ENCODE measurements around the gene SLC6A18.

The SLC6A18 gene

DNA sequence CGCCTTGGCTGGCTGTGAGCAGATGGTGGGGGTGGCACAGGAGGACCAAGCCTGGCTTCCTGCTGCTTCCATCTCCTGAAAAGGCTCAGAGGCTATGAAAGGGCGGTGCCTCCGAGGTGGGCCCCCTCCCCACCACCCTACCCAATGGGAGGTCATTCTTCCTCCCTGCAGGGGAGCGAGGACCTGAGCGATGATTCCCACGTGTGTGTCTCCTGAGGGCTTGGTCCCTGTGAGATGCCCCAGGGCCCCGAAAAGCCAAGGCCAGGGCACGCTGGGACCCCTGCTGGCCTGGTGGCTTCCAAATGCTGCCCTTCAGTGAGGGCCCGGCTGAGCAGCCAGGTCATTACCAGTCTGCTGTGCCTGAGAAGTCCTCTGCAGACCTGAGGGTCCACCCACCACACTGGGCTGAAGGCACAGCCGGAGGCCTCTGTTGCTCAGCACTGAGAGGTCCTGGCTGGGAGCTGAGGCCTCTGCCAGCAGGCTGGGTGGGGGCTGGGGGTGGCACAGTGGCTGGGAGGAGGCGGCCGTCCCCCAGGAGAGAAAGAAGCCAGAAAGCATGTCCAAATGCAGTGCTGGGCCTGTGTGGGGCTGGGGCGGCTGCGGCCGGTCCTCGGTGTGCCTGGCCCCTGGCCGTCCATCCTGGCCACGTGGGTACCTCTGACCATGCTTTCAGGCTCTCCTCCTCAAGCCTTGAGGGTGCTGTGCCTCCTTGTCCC, 37.8 kb upstream of the SLC6A18 start:
- no peak for DNase-seq

DNA sequence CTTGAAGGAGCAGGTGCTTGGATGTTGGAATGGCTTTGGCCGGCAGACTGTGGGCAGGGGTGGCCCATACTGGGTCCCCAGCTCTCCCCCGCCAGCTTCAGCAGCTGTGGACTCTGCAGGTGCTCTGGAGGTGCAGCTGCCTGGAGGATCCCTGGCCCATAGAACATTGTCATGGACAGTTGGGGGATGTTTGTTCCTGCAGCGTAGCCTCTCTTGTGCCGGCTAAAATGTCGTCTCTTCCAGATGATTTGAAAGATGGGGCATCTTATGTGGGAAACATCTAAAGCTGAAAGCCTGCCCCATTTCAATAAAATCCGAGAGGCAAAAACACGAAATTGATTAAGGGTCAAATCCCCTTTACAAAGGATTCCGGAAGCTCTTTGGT, 37.2 kb upstream of the SLC6A18 start:
- no peak for DNase-seq

DNA sequence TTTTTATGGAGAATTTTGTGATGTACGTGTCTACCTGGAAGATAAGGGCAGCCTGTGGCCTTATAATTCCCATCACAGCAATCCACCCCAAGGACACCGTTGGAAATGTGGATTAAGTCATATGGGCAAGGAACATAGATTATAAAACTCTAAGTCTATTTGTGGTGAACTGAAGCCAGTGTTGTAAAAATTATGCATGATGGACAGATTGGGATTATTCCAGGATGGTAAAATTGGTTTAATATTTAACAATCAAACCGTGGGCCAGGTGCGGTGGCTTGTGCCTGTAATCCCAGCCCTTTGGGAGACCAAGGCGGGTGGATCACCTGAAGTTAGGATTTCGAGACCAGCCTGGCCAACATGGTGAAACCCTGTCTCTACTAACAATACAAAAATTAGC, 36.7 kb upstream of the SLC6A18 start:
- DNase-seq: no peak

DNA sequence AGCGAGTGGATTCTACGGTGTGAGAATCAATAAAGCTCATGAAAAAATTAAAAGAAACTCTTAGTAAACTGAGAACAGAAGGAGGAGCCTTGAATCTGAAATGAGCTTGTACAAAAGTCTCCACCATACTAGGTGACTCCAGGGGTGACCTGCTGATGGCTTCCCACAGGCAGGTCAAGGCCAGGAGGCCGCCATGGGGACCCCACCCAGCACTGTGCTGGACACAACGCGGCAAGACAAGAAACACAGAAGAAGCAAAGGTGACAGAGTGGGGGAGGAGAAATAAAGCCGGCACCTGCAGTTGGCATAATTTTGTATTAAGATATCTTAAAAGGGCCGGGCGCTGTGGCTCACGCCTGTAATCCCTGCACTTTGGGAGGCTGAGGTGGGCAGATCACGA, 35.9 kb upstream of the SLC6A18 start:
- DNase-seq: no peak

DNA sequence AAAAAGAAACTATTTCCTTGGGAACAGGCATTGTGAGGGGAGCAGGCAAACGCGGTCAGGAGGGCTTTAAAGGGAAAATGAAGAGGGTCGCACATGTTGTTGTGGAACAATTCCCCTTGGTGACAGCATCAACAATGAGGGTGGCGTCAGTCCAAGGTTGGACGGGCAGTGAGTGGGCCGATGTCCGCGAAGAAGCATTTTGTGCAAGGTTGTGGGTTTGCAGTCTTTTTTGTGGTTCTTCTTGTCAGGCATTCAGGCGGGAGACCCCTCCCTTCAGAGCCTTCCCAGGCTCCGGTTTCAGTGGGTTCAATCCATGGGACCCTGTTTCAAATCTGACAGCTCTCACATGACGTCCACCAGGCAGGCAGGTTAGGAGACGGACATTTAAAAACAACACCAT, 34.9 kb upstream of the SLC6A18 start:
- no peak for DNase-seq

DNA sequence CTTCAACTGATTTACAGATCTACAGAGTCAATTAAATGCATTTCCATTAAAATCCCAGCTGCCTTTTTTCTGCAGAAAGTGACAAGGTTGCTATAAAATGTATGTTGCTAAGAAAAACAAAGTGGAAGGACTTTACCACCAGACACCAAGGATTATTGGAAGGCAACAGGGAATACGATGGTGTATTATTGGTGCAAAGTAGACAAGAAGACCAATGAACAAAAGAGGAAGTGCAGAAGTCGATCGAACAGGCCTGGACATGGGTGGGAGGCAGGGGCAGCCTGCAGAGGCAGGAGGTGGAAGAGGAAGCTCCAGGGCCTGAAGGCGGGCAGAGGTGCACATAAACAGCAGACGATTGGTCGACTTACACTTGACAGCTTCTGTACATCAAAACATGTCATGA, 34.3 kb upstream of the SLC6A18 start:
- no peak for DNase-seq

DNA sequence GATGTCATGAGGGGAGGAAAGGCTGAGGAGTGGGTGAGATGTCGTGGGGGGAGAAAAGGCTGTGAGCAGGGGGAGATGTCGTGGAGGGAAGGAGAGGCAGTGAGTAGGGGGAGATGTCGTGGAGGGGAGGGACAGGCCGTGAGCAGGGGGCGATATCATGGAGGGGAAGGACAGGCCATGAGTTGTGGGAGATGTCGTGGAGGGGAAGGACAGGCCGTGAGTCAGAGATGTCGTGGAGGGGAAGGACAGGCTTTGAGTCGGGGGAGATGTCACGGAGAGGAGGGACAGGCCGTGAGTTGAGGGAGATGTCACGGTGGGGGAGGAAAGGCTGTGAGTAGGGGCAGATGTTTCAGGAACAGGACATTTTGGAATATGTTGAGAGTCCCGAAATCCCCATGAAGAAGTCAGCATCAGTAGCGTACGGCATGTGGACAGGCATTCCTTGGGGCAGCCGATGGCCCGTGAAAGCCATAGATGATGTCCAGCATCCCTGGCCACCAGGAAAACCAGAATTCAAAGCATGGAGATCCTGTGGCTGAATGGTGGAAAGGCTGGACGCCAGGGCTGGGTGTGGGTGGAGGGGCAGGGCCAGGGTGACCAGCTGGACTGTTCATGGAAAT, 32.1 kb upstream of the SLC6A18 start:
- no peak for DNase-seq

DNA sequence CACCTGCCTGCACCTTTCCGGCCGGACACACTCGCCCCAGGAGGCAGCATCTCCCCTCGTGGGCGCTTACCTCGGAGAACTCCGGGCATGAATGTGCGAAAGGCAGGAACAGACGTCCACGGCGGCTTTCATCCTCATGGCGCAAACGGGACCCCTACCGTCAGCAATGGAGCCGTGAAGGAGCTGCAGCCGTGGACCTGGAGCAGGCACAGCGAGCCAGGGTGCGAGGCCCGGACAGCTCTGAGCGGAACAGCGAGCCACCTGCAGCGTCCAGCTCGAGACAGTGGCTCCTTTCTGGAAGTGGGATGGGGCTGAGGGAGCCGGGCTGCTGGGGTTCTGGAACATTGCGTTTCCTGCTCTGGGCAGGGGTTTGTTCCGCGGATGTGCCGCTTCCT, 31.6 kb upstream of the SLC6A18 start:
- DNase-seq: no peak

DNA sequence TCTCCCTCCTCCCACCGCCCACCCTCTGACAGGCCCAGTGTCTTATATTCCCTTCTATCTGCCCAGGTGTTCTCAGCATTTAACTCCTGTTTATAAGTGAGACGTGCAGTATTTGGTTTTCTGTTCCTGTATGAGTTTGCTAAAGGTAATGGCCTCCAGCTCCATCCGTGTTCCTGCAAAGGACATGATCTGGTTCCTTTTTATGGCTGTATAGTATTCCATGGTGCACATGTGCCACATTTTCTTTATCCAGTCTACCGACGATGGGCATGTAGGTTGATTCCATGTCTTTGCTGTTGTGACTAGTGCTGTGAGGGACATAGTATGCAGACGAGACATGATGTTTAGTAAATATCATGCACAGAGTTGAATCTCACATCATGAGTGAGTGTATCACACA, 30.8 kb upstream of the SLC6A18 start:
- DNase-seq: no peak

DNA sequence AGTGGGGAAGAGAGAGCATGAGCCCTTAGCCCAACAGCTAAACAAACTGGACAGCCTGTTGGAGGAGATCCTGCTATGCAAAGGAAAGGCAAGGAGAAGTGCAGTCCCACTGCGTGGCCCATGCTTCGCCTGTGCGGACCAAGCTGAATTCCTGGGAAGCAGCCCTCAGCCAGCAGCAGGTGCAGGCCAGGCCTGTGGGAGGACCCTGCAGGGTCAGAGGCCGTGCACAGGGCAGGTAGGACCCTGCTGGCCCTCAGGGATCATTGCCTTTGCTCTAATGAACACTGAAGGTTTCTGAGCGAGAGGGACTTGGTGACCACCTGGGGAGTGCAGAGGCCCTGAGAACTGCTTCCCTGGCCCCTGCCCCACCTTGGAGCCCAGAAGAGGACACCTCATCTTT, 29.7 kb upstream of the SLC6A18 start:
- DNase-seq: no peak

DNA sequence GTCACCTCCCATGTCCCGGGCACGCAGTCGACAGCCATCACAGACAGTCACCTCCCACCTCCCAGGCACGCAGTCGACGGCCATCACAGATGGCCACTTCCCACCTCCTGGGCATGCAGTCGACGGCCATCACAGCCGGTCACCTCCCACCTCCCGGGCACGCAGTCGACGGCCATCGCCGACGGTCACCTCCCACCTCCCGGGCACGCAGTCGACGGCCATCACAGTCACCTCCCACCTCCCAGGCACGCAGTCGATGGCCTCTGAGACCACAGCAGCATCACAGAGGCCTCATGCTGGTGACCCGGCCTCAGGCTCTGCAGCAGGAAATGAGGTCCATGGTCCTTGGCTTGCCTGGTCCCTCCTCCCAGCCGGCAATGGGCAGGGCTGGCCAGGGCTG, 29.3 kb upstream of the SLC6A18 start:
- no peak for DNase-seq

DNA sequence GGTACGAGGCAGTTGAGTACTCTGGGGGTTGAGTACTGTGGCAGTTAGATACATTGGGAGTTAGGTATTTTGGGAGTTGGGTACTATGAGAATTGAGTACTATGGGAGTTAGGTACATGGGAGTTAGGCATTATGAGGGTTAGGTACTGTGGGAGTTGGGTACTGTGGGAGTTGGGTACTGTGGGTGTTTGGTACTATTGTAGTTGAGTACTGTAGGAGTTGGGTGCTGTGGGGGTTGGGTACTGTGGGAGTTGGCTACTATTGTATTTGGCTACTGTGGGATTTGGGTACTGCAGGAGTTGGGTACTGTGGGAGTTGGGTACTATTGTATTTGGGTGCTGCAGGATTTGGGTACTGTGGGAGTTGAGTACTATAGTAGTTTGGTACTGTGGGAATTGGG, 28.6 kb upstream of the SLC6A18 start:
- DNase-seq: no peak

DNA sequence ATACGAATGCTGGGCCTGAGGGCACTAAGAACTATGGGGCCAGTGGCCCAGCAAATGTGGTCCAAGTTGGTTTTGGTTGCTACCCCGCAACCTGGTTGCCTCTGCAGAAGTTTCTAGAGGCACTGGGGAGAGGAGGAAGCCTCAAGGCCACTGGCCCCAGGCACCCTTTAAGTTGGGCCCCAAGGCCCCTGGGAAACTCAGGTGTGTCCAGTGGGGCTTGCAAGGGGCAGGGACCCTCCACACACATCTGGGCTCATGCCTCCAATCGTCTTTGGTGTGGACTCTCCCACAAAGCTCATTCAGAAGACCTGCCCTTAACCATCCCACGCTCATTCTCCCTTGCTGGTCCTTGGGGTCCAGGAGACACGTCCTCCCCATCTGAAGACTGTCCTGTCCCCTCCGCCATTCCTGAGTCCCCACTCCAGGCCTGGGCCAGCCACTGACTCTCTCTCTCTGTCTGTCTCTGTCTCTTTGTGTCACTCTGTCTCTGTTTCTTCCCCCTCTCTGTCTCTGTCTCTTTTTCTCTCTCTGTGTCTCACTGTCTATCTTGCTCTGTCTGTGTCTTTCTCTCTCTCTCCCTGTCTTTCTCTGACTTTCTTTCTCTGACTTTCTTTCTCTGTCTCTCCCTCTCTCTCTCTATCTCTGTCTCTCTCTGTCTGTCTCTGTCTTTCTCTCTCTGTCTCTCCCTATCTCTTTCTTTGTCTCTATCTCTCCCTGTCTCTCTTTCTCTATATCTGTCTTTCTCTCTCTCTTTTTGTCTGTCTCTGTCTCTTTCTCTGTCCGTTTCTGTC, 27.1 kb upstream of the SLC6A18 start:
- no peak for DNase-seq

DNA sequence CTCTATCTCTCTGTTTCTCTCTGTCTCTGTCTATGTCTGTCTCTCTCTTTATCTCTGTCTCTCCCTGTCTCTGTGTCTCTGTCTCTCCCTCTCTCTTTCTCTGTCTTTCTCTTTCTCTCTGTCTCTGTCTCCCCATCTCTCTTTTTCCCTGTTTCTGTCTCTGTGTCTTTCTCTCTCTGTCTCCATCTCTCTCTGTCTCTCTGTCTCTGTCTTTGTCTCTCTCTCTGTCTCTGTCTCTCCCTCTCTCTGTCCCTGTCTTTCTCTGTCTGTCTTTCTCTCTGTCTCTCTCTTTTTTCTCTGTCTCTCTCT, 25.9 kb upstream of the SLC6A18 start:
- no peak for DNase-seq

DNA sequence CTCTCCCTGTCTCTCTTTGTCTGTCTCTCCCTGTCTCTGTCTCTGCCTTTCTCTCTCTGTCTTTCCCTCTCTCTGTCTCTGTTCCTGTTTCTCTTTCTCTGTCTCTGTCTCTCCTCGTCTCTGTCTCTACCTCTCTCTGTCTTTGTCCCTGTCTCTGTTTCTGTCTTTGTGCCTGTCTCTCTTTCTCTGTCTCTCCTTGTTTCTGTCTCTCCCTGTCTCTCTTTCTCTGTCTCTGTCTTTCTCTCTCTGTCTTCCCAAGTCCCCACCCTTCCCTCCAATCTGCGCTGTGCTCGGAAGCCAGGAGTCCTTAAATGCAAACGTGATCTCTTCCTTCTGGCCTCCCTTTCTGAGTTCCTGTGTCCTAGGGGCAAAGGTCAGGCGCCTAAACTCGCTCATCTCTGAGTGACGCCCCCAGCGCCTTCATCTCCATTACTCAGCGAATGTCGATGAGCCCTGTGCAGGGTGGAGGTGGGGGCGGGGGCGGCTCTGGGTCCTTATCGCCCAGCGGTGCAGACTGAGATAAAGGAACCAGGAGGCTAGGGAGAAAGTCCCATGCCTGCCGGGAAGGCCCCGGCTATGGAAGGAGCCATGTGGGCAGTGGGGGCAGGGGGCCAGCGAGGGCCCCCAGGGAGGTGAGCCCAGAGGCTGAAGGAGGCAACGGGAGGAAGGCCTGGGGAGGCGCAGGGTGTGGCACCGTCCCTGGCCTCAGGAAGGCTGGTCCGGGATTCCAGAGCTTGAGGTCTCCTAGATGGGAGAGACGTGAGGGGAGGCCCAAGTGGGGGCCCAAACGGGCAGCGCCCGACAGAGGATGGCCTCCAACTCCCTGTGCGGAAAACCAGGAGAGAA, 25.3 kb upstream of the SLC6A18 start:
- no peak for DNase-seq

DNA sequence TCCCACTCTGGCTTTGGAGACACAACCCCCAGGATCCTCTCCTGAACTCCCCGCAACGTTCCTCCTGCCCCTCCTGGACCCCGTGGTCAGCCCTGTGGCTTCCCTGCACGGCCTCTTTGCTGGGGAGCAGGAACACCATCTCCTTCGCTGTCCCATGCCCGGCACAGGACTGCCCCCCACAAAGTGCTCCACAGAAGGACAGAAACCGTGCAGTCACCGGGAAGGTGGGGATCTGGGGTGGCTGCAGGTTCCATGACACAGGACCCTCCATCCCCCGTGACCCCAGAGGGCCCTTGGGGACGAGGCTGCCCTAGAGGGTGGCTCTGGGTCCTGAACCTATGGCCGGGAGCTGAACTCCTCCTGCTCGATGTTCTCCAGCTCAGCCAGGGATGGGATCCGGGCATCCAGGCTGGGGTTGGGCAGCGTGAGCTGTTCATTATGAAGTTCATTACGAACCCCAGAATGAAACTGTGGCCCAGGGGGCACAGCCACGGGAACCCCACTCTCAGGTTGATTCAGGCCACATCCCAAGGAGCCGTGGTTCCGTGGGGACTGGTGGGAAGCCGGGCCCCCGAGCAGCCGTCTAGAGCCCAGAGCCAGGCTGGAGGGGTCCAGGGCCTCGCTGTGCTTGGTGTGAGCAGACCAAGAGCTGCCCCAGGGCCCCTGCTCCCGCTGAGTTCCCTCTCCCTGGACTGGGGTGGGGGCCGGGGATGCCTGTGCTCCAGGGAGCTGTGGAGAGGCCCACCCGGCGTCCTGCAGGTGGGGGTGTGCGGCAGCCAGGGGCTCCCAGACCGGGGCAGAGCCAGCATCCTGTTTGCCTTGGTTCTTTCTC, 24.5 kb upstream of the SLC6A18 start:
- DNase-seq: no peak

DNA sequence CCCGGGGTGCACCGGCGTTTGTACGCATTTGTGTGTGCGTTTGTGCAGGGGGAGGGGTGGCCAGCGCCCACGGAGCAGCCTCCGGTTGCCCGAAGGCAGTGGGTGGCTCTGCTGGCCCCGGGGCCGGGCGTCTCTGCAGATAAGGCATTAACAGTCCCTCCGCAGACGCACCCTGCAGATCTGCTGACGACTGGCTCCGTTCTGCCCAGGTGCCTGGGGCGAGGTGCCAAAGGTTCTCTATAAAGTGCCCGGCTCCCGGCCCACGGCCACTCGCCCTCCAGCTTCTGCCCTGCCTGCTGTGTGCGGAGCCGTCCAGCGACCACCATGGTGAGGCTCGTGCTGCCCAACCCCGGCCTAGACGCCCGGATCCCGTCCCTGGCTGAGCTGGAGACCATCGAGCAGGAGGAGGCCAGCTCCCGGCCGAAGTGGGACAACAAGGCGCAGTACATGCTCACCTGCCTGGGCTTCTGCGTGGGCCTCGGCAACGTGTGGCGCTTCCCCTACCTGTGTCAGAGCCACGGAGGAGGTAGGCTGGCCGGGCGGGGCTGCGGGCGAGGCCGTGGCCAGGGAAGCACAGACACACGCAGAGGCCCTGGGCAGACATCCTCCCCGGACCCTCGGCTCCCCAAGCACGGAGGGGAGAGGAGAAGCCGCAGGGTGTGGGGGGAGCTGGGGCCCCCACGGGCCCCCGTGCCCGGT, 23.7 kb upstream of the SLC6A18 start, which contains the start of gene SLC6A19:
Gene SLC6A19 (plus strand): TSS at position 269 of the 699 bp plus-strand sequence. CDS start 56 bp downstream, at position 325.
- no peak for DNase-seq

DNA sequence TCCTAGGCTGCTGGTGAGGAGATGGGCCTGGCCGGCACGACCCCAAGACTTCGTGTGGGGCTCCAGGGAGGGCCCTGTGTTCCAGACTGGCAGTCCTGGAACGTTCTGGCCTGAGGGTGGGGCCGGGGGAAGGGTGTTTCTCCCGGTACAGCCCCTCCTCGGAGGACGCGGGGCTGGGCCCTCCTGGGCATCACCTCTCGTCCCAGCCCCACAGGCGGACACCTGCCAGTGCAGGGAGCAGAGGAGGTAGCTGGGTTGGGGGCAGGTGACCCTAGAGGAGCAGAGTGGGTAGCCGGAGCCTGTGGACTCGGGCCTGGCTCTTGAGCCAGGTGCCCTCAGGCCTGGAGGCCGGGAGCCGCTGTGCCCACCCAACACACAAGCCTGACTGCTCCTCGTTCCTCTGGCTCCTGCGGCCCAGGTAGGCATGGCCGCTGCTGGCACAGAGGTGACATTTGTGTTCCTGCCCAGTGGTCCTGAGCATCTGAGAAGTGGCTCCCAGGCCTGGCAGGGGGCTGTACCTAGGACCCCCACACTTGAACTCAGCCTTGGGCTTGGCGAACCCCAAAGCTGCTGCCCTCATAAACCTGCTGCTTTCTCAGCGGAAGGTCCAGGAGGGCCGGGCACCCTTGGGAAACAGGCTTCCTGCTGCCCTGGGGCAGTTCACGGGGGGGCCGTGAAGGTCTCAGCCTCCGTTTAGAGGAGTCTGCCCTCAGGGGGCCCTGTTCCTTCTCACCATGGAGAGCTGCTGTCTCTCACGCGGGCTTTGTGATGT, 23.0 kb upstream of the SLC6A18 start:
- no peak for DNase-seq

DNA sequence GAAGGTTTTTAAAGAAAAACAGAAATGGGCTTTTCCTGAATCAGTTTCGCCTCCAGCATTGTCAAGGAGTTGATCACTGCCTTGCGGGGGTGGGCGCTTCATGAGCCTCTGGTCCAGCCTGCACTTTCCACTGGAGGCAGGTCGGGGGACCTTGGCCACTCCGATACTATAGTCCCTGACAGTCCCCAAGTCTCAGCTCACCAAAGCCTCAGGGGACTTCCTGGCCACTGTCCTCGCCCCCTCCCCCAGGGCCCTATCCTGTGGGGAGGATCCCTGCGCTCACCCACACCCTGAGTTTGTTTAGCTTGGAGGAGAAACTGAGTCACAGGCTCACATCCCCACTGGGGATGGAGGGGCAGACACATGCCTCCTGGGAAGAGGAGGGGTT, 22.4 kb upstream of the SLC6A18 start:
- DNase-seq: no peak

DNA sequence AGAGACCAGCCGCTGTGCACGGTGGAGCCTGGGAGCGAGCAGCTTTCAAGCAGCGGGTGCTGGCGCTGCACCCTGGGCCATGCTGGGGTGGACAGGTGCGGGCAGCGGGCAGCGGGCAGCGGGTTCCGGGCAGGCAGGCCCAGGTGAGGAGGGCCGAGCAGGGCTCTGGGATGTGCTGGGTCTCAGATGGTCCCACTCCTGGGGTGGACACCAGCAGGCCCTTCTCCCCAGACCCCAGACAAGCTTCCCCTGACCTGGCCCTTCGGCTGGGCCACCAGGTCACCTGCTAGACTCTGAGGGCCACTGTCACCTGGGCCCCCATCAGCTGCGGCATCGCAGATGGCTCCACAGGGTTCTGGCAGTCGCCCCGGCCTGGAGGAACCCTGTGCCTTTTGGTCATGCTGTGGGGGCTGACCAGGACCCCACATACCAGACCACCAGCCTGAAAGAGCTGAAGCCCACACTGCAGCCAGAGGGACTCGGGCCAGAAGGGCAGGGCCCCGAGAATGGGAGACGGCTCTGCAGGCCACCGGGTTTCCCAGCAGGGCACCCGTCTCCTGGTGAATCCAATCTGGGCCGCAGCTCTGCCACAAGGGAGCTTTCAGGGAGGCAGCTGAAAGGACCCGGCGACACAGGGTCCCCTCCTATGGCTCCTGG, 21.7 kb upstream of the SLC6A18 start:
- no peak for DNase-seq

Data from CD4-positive, alpha-beta T cell treated with Interleukin-1 beta for 1 hour (primary cell).